Coronary artery (tissue), 2 donors: ENCODE data around the gene FBLN1.

Experiments
- DNase-seq: peaks from one replicate; pipeline ENCODE4 v3.0.0-alpha.2; 2017; ENCODE audit warnings: low spot score
- H3K27ac ChIP-seq, 2 donors: fragments of 200-600 bp; sonication (generic); one replicate each; pipeline ENCODE4 v1.5.1; 2016 to 2019
- H3K4me3 ChIP-seq: fragments of 200-600 bp; sonication (generic); 2 replicates; pipeline ENCODE4 v1.5.1; 2016; ENCODE audit warnings: mild to moderate bottlenecking, moderate library complexity
- TF ChIP-seq, protein P1 (sequence below): fragments of 200-600 bp; sonication (generic); IDR thresholded peaks from one replicate; pipeline ENCODE4 v1.5.1; 2019; ENCODE audit warnings: antibody characterized with exemption

Gene FBLN1

DNA sequence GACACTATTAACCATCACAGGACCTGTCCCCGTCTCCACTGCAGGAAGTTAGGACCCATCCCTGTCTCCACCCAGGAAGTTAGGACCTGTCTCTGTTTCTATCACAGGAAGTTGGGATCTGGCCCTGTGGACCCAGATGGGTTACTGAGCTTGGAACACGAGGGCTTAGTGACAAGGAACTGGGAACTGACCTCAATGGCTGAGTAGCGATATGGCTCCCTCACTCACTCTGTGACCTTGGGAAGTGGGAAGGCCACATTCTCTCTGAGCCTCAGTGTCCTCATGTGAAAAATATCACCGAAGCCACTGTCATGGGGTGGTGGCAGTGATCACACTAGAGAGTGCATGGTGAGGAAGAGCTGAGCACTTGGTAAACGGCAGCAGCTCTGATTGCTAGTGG, 59.4 kb downstream of the FBLN1 start:
- TF ChIP-seq, protein P1, sequence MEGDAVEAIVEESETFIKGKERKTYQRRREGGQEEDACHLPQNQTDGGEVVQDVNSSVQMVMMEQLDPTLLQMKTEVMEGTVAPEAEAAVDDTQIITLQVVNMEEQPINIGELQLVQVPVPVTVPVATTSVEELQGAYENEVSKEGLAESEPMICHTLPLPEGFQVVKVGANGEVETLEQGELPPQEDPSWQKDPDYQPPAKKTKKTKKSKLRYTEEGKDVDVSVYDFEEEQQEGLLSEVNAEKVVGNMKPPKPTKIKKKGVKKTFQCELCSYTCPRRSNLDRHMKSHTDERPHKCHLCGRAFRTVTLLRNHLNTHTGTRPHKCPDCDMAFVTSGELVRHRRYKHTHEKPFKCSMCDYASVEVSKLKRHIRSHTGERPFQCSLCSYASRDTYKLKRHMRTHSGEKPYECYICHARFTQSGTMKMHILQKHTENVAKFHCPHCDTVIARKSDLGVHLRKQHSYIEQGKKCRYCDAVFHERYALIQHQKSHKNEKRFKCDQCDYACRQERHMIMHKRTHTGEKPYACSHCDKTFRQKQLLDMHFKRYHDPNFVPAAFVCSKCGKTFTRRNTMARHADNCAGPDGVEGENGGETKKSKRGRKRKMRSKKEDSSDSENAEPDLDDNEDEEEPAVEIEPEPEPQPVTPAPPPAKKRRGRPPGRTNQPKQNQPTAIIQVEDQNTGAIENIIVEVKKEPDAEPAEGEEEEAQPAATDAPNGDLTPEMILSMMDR: no peak

DNA sequence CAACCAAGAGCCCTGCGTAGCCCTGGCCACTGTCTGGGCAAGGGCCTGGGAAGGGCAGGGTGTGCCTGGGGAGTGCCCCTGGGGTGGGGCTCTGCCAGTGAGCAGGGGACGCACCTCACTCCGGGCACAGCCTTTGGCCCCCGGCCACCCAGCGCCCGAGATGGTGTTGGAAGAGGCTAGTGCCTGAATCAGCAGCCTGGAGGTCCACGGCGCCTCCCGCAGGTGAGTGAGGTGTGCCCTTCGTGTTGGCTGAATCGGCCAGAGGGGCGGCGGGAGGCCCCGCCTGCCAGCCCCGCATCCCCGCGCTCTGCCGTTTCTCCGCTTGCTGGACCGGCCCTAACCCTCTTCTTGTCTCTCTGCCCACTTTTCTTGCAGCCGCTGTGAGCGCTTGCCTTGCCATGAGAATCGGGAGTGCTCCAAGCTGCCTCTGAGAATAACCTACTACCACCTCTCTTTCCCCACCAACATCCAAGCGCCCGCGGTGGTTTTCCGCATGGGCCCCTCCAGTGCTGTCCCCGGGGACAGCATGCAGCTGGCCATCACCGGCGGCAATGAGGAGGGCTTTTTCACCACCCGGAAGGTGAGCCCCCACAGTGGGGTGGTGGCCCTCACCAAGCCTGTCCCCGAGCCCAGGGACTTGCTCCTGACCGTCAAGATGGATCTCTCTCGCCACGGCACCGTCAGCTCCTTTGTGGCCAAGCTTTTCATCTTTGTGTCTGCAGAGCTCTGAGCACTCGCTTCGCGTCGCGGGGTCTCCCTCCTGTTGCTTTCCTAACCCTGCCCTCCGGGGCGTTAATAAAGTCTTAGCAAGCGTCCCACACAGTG, 60.1 kb downstream of the FBLN1 start:
- no peak overlapping the region for H3K27ac ChIP-seq
- no peak for DNase-seq
- no peak overlapping the region for H3K4me3 ChIP-seq
- TF ChIP-seq, protein P1: no peak

More for the DNA sequence above, 59.4 kb downstream of the FBLN1 start:
- DNase-seq: no peak
- Histone ChIP-seq H3K4me3 (no peak overlapping the region), H3K27ac (no peak overlapping the region)

DNA sequence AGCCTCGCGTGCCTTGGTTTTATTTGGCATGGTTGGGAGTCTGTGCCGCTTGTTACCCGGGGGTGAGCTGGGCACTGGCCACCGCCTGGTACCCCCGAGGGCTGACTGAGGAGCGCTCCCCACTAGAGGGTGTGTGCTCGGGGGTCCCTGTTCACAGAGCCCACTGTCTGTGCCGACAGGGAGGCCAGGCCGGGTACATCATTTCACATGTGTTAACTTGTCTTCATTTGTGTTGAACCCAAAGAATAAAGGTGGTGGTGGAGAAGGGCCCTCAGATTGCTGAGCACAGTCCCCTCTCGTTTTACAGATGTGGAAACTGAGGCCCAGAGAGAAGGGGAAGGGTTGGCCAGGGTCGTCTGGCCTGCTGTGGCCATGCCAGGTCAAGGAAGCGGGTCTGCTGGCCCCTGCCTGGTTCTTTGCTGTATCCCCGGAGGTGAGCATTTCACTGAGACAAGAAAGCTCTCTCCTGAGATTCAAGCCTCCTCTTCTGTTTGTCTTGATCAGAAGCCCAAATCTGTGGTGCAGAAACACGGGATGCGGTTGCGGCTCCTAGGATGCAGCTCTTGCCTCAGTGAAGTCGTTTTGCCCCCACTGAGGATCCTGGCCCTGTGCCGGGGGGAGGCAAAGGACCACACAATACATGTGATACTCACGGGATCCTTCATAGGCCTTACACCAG, 60.8 kb downstream of the FBLN1 start:
- Histone ChIP-seq H3K27ac (no peak overlapping the region), H3K4me3 (no peak overlapping the region)
- no peak for DNase-seq
- TF ChIP-seq, protein P1: no peak

GRCh38 chr22:45564349-45565030, 61.8 kb downstream of the FBLN1 start:
- TF ChIP-seq, protein P1: no peak
- Histone ChIP-seq H3K27ac (no peak overlapping the region), H3K4me3 (no peak overlapping the region)
- DNase-seq: no peak

- H3K4me3 ChIP-seq: no peak overlapping the region
- DNase-seq: no peak
- TF ChIP-seq, protein P1: no peak
- H3K27ac ChIP-seq: no peak overlapping the region
These were observed 62.5 kb downstream of the FBLN1 start for GRCh38 chr22:45565171-45565570.

DNA sequence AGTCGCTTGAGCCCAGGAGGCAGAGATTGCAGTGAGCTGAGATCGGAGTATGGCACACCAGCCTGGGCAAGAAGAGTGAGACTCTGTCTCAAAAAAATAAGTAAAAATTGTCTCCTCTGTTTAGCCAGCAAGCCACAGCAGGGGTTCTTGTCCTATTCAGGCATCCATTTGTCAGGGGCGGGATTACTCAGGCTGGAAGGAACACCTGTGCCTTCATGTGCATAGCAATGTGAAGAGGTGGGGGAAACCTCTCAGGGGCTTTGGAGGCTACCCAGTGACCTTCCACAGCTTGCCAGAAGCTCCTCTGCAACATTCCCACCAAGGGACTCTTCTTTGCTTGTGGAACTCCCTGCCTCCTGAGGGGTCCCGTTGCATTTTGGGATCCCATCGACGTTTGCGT, 63.3 kb downstream of the FBLN1 start:
- Histone ChIP-seq H3K27ac (no peak overlapping the region), H3K4me3 (no peak overlapping the region)
- no peak for DNase-seq
- TF ChIP-seq, protein P1: no peak
